ENCODE measurements around the gene ANKRD18A. TPM values are rescaled to one million over a fixed set of nuclear protein-coding genes. Genes with fewer than 3 reads are reported as not detected.

Gene ANKRD18A
- total and polyA plus RNA-seq, 12 donors = 0.22 to 5.5 (median 2.8) TPM

- no peaks in the 10 kb centered on the region for H3K36me3 ChIP-seq
- peaks cover 0 to 23% (median 0%) of the 10 kb centered on the region in 7 donors for H3K27me3 ChIP-seq
- no peaks in the 10 kb centered on the region for H3K9me3 ChIP-seq
- no peak for TF ChIP-seq CTCF (IDR thresholded peaks at IDR 0.05)
- WGBS, 2 donors = 86 to 88% methylated on average over 6 of the region's 6 CpGs
- no peaks in the 10 kb centered on the region for H3K4me1 ChIP-seq
- intact Hi-C loops (cut with DNase I) = no loop called here
- no peak overlapping the region for H3K27ac ChIP-seq
- no peak for ATAC-seq
- no peak for DNase-seq
- H3K4me3 ChIP-seq = no peak overlapping the region
These were observed 19.2 kb upstream of the ANKRD18A start for GRCh38 chr9:38639577-38639940.

DNA sequence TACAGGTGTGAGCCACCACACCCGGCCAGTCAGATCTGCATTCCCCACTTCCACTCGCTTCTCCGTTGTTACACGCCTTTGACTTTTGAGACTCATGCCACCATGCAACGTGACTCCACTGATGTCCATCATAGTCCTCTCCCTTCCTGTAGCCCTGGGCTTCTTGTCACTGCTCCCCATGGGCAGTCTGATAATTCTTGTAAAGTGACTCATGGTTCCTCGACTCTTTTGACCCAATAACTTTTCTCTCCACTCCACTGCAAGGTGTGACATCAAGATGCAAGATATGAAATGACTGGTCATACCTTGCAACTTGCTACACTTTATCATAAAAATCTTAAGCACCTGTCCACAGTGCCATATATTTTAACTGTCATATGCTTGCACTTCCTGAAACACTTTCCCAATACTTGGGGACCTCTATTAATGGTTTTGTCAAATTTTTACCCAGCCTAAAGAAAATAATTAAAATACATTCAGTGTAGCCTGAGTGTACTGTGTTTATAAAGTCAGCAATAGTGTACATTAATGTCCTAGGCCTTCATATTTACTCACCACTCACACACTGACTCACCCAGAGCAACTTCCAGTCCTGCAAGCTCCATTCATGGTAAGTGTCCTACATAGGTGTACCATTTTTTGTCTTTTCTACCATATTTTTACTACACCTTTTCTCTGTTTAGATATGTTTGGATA lies 18.6 kb upstream of the ANKRD18A start:
- intact Hi-C loops (cut with DNase I) = no loop called here
- H3K36me3 ChIP-seq = no peaks in the 10 kb centered on the region
- ATAC-seq (no peak), DNase-seq (no peak)
- H3K4me1 ChIP-seq = no peaks in the 10 kb centered on the region
- no peak for TF ChIP-seq CTCF (IDR thresholded peaks at IDR 0.05)
- 87% methylated on average over 6 of the region's 6 CpGs for WGBS, 2 donors
- no peaks in the 10 kb centered on the region for H3K9me3 ChIP-seq
- no peak overlapping the region for H3K4me3 ChIP-seq
- H3K27ac ChIP-seq = no peak overlapping the region
- peaks cover 0 to 23% (median 0%) of the 10 kb centered on the region in 7 donors for H3K27me3 ChIP-seq

DNA sequence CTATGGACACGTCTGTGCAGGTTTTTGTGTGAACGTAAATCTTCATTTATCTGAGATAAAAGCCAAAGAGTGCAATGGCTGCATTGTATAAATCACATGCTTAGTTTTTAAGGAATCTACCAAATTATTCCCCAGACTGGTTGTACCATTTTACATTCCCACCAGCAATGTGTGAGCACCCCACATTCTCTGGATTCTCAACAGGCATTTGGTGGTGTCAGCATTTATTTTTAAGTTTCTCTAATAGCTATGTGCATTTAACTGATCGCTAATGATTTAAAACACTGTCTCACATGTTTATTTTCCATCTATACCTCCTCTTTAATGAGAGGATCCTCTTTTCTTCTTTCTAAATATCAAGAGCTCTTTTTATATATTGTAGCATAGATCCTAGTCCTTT lies 13.9 kb upstream of the ANKRD18A start:
- H3K9me3 ChIP-seq = peaks cover 0 to 5% (median 0%) of the 10 kb centered on the region in 11 donors
- peaks cover 0 to 8% (median 0%) of the 10 kb centered on the region in 7 donors for H3K27me3 ChIP-seq
- ATAC-seq (no peak), DNase-seq (no peak)
- H3K4me1 ChIP-seq = no peaks in the 10 kb centered on the region
- no peak overlapping the region for H3K27ac ChIP-seq
- intact Hi-C loops (cut with DNase I) = no loop called here
- H3K36me3 ChIP-seq = no peaks in the 10 kb centered on the region
- 76% methylated on average over 3 of the region's 3 CpGs for WGBS, 2 donors
- H3K4me3 ChIP-seq = no peak overlapping the region
- no peak for TF ChIP-seq CTCF (IDR thresholded peaks at IDR 0.05)

DNA sequence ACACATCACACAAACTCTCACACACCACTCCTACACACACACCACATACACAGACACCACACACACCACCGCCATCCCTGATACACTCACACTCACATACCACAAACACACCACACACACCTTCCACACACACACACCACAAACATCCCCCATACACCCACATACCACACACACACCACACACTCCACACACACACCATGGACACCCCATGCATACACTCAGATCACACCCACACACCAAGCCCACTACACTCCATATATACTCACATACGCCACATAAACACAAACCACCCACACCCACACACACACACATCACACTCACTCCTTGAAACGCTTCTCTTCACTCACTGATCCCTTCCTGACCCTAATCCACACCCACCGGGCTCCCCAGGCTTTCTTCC lies 9.1 kb upstream of the ANKRD18A start:
- Histone ChIP-seq H3K36me3 (no peaks in the 10 kb centered on the region), H3K4me1 (peaks cover 0 to 4% (median 0%) of the 10 kb centered on the region in 9 donors), H3K27ac (no peak overlapping the region), H3K4me3 (no peak overlapping the region), H3K27me3 (peaks cover 0 to 10% (median 4%) of the 10 kb centered on the region in 7 donors), H3K9me3 (peaks cover 0 to 18% (median 6%) of the 10 kb centered on the region in 11 donors)
- TF ChIP-seq CTCF (IDR thresholded peaks at IDR 0.05) = no peak
- 87 to 91% methylated on average over 4 of the region's 4 CpGs for WGBS, 2 donors
- DNase-seq = no peak
- intact Hi-C loops (cut with DNase I) = loop anchor here in 1 of 10 donors (10.0 kb wide), 1 partner anchor 55 kb away; no protein-coding TSS in a partner anchor
- no peak for ATAC-seq
